ENCODE data around the gene PSTK. TPM values are rescaled to one million over a fixed set of nuclear protein-coding genes. Genes with fewer than 3 reads are reported as not detected.

The PSTK gene
- total RNA-seq, 3 donors from 2014 or later = 3.6 to 6.4 (median 3.7) TPM

- Histone ChIP-seq H3K36me3 (no peaks in the 10 kb centered on the region), H3K4me1 (no peaks in the 10 kb centered on the region), H3K4me3 (no peak overlapping the region), H3K27me3 (no peaks in the 10 kb centered on the region), H3K27ac (no peak overlapping the region), H3K9me3 (peaks cover 0 to 6% of the 10 kb centered on the region in 2 donors)
- no peak for TF ChIP-seq POLR2AphosphoS5 (IDR thresholded peaks at IDR 0.05)
- no peak for TF ChIP-seq POLR2A (IDR thresholded peaks at IDR 0.05)
- no peak for TF ChIP-seq CTCF (IDR thresholded peaks at IDR 0.05)
- no peak for DNase-seq (ENCODE audit: low spot score in 2 of 2)
- intact Hi-C loops (cut with DNase I; ENCODE audit: low total_unique reads) = no loop called here
Measured at GRCh38 chr10:122962405-122962804, 17.8 kb upstream of the PSTK start.

- Histone ChIP-seq H3K27ac (no peak overlapping the region), H3K4me3 (no peak overlapping the region), H3K4me1 (no peaks in the 10 kb centered on the region), H3K36me3 (no peaks in the 10 kb centered on the region), H3K9me3 (peaks cover 0 to 8% of the 10 kb centered on the region in 2 donors), H3K27me3 (no peaks in the 10 kb centered on the region)
- DNase-seq (ENCODE audit: low spot score in 2 of 2) = no peak
- intact Hi-C loops (cut with DNase I; ENCODE audit: low total_unique reads) = no loop called here
- no peak for TF ChIP-seq POLR2AphosphoS5 (IDR thresholded peaks at IDR 0.05)
- no peak for TF ChIP-seq POLR2A (IDR thresholded peaks at IDR 0.05)
- TF ChIP-seq CTCF (IDR thresholded peaks at IDR 0.05) = no peak
Measured at GRCh38 chr10:122966879-122967278, 13.3 kb upstream of the PSTK start.

DNA sequence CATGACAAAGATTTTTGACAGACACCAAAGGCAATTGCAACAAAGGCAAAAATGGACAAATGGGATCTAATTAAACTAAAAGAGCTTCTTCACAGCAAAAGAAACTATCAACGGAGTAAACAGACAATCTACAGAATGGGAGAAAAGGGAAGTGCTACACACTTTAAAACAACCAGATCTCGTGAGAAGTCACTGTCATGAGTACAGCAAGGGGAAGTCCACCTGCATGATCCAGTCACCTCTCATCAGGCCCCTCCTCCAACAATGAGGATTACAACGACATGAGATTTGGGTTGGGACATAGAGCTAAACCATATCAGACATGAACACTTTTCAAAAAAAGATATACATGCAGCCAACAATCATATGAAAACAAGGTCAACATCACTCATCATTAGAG is 11.5 kb upstream of the PSTK start:
- Histone ChIP-seq H3K36me3 (no peaks in the 10 kb centered on the region), H3K27me3 (no peaks in the 10 kb centered on the region), H3K27ac (no peak overlapping the region), H3K4me1 (no peaks in the 10 kb centered on the region), H3K9me3 (peaks cover 0 to 8% of the 10 kb centered on the region in 2 donors), H3K4me3 (no peak overlapping the region)
- DNase-seq (ENCODE audit: low spot score in 2 of 2) = no peak
- TF ChIP-seq POLR2AphosphoS5 (IDR thresholded peaks at IDR 0.05) = no peak
- no peak for TF ChIP-seq POLR2A (IDR thresholded peaks at IDR 0.05)
- no peak for TF ChIP-seq CTCF (IDR thresholded peaks at IDR 0.05)
- intact Hi-C loops (cut with DNase I; ENCODE audit: low total_unique reads) = no loop called here

GRCh38 chr10:122974023-122974422 is 6.2 kb upstream of the PSTK start:
- Histone ChIP-seq H3K36me3 (no peaks in the 10 kb centered on the region), H3K4me3 (no peak overlapping the region), H3K27ac (no peak overlapping the region), H3K27me3 (no peaks in the 10 kb centered on the region), H3K9me3 (no peaks in the 10 kb centered on the region), H3K4me1 (no peaks in the 10 kb centered on the region)
- no peak for DNase-seq (ENCODE audit: low spot score in 2 of 2)
- intact Hi-C loops (cut with DNase I; ENCODE audit: low total_unique reads) = no loop called here
- no peak for TF ChIP-seq POLR2AphosphoS5 (IDR thresholded peaks at IDR 0.05)
- TF ChIP-seq POLR2A (IDR thresholded peaks at IDR 0.05) = no peak
- TF ChIP-seq CTCF (IDR thresholded peaks at IDR 0.05) = no peak

DNA sequence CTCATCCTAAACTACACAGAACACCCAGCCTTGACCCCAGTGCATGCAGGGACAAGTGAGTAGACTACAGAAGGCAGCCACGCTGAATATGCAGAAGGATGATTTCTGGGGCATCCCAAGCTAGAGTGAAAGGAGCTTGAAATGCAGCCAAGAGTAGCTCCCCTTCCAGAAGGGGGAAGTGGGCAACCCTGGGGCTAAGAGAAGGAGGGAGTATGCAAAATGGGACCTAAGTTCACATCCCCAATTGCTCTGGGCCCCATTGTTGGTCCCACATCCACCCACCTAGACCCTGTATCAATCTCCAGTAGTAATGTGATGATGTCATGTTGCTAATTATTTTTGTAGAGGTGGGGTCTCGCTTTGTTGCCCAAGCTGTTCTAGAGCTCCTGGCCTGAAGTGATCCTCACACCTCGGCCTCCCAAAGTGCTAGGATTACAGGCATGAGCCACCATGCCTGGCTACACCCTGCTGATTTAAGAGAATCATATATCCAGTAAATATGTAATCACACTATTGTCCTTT is 5.6 kb upstream of the PSTK start:
- Histone ChIP-seq H3K27me3 (no peaks in the 10 kb centered on the region), H3K36me3 (no peaks in the 10 kb centered on the region), H3K9me3 (no peaks in the 10 kb centered on the region), H3K4me3 (no peak overlapping the region), H3K27ac (no peak overlapping the region), H3K4me1 (no peaks in the 10 kb centered on the region)
- DNase-seq (ENCODE audit: low spot score in 2 of 2) = no peak
- TF ChIP-seq POLR2A (IDR thresholded peaks at IDR 0.05) = no peak
- no peak for TF ChIP-seq POLR2AphosphoS5 (IDR thresholded peaks at IDR 0.05)
- no peak for TF ChIP-seq CTCF (IDR thresholded peaks at IDR 0.05)
- intact Hi-C loops (cut with DNase I; ENCODE audit: low total_unique reads) = no loop called here
